RCC 7860 (cell line): ENCODE results near the gene NSF.
"Not testable (repeated sequence)": the region's sequence is repeated elsewhere in the genome, so short reads cannot be mapped to it uniquely, and the experiment has no call there.

Experiments
- DNase-seq: peaks from one replicate; pipeline ENCODE4 v3.0.0-alpha.2; 2015; ENCODE audit warnings: low spot score
- FAIRE-seq: peaks from 2 replicates; lab custom pipeline; 2012; peaks lifted over from hg19 to GRCh38; lab: Jason Lieb, UNC

NSF gene

DNA sequence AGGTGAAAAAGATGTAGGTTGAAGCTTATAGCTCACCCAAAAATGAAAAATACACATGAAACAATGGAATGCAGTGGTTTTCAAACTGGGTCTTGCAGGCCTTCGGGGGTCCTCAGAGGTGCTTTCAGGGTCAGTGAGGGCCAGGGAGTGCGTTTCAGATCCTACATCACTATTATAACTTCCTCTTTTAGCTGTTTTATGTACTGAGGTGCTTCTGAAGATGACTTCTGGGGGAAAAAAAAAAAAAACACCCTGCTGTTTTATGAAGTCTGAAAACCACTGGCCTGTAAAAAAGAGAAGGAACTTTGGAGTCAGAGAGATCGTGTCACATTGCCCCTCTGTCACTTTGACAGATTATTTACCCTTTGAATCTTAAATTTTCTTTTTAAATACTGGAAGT lies 102.8 kb downstream of the NSF start:
- not testable (repeated sequence) for DNase-seq, FAIRE-seq

DNA sequence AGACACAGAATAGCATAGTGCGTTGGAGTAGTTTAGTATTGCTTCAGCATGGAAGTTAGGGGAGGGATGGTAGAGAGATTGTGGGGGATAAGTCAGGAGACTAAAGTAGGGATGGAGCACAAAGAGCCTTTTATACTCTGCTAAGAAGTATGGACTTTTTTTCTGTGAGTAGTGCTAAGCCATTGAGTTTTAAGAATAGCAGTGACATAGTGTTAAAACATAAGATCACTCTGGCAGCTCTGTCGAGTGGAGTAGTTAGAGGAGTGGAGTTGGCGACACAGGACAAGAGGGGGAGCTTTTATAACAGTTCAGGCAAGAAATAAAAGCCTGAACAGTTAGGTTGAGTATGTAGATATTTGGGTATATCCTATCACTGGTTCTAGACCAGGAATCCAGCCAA lies 106.1 kb downstream of the NSF start:
- not testable (repeated sequence) for DNase-seq, FAIRE-seq

DNA sequence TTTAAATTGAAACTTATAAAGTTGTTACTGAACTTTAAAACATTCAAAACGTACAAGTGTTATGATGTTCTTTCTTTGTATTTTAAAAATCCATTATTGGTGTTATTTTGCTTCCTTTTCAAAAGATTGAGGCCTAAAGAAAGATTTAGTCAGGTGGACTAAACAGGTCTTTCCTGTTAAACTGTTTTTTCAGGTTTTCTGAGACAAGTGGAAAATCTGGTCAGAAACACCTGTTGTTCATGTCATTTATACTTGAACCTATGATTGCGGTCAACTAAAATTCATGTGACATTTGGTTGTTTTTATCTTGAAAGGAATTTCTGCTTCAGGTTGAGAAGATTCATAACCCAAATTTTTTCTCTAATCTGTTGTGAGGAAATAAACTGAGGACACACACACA lies 108.5 kb downstream of the NSF start:
- DNase-seq, FAIRE-seq: not testable (repeated sequence)

DNA sequence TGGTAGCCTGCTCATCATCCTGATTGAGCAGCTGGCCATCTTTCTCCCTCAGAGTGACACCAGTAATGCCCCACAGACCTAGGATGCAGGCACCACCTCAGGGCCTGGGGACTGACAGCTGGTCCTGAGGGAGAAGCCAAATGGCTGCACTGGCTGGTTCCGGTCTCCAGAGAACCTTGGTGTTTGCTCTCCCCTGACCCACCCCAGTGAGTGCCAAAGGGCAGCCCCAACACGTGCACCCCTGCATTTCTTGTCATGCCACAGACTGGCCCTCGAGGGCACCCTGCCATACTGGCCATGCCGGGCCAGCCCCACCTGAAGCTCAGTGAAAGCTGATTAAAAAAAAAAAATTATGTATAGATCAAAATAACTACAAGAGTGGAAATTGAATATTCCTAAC lies 127.5 kb downstream of the NSF start:
- DNase-seq (no peak), FAIRE-seq (no peak)

DNA sequence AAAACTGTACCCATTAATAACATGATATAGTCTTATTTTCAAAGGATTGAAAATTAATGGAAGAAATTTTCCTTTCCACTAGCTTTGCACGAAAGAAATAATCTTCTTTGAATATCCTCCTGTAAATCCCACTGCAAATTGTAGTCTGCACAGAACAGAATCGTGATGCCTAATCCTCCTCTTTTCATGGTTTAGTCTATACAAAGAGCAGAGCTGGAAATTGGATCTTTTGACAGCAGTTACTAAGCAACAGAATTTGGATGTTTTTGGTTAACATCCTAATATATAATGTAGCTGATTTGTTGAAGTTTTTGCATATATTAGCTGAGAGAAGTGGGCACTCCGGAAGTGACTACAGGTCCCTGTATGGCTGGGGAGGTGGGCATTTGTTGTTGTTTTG lies 129.4 kb downstream of the NSF start:
- no peak for DNase-seq
- no peak for FAIRE-seq

DNA sequence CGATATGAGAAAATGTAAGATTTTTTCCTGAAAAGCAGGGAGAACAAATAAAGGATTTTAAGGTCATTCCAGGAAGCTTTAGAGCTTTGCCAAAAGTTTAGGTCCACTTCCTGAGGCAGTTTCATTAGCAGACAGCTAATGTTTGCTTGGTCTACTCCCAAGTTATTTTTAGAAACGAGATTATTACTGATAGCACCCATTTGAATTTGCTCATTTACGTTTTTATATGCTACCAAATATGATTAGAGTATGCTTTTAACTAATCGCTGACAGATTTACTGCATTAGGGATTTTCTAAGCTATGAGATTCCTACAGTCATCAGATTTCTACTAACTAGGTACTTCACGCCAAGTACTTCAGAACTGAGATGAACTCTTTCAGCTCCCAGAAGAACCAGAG lies 129.9 kb downstream of the NSF start:
- no peak for FAIRE-seq
- no peak for DNase-seq

DNA sequence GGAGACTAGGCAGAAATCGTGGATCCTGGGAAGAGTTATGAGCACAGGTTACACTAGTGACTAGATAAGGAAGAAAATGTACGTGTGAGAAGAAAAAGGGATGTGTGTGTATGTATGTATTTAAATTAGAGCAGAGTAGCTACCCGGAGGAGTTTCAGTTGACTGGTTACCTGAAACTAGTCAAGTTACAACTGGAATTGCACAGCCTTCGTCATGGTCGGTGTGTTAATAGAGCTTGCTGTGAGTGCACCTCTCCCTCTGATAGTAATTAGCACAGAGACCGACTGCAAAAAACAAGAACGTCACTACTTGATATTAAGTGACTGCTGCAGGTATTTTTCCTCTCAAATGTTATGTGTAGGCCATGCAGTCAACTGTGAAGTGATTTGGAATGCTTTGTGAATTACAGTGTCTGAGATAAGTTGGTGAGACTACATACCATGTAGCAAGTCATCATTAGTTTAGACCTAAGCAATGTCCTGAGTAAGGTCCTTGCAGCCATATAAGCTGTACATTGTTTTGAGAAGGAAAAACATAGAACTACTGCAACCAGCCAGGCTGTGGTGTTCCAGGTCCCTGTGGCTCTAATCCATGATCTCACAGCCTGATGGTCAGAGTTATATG lies 132.3 kb downstream of the NSF start:
- FAIRE-seq (no peak), DNase-seq (peak; percentile 55)

DNA sequence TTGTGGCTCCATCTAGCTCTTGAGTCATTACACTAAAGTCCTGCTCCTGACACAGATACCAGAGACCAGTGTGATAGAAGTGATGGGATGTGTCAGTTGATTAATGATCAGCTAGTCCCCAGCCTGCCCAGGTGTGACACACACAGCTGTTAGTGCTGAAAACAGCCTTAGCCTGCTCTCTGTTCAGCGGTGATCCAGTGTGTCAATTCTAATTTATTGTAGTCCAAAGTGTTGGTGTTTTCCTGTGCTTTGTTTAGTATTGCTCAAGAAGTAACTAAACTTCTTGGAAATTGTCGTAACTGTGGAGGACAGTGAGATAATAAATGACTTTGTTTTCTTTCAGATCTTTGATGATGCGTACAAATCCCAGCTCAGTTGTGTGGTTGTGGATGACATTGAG lies 135.7 kb downstream of the NSF start:
- peak; percentile 65 for DNase-seq
- FAIRE-seq, result peak; percentile 82

DNA sequence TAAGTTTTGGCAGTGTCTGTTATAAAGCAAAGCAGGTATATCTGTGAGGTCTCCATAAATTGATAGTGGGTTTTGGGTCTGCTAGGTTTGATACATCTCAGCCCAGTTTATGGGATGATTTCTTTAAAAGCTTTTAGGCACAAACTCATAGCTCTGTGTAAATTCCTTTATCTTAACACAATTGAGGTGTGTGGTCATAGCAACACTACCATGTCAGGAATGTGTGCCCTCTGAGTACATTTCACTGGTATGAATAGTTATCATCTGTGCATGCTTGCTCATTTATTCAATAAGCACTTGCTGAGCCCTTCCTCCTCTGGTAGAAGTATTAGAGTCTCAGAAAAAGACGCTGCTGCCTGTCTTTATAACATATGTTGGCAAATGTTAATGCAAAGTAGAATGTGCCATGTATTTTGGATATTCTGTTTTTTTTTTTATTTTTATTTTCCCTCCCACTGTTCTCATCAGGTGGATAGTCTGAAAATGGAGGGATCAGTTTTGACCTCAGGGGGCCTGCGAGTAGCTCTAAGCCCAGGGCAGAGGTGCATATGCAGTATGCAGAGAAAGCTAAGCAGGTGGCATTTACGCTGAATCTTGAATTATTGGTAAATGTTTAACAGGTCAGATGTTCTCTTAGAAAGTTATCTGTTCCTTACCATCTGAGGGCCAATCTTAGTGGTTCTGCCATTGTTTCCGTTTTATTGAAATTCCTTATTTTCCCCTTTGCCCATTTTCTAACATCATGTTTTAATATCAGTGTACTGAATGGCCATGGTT lies 137.3 kb downstream of the NSF start:
- peak; percentile 61 for FAIRE-seq
- peak; percentile 73 for DNase-seq

DNA sequence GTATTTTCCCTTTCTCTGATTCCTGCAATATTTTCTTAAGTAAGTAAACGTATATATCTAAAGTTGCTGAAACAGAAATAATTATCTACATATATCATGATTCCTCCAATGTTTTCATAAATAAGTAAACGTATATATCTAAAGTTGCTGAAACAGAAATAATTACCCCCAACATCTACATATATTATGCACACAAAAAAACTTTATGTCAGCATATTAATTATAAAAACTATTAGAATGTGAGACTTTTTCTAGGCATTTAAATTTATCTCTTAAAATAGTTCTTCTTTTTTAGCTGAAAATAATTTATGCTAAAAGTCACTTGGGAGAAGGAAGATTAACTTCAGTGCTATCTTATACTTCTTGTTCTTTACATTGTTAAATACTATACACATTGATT lies 139.6 kb downstream of the NSF start:
- no peak for FAIRE-seq
- no peak for DNase-seq

DNA sequence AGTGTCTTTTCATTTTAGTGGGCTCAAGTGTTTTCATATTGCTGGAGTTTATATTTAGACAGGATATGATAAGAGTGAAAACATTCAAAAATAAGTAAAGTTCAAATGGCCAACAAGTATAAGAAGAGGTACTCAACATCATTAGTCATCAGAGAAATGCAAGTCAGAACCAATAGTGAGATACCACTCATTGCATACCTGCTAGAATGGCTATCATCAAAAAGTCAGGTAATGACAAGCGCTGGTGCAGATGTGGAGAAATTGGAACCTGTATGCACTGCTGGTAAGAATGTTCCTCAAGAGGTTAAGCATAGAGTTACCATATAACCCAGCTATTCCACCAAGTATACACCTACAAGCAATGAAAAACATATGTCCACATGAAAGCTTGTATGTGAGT lies 140.2 kb downstream of the NSF start:
- FAIRE-seq, result no peak

DNA sequence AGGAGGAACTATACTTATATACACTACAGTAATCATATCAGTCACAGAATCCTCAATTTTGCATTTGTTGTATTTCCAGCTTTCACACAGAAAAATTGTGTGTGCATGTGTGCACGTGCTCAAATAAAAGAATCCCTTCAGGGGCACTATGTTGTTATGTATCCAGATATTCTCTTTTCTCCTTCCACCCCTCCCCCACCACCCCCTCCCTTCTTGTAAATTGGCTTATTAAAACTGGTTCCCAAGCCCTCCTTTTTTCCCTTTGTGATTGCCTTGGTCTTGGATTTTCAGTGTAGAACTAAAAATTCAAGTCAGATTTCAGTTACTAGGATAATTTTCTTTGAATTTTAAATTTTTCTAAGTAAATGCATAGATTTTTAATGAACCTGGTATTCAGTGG lies 141.7 kb downstream of the NSF start:
- DNase-seq (no peak), FAIRE-seq (no peak)

More for the DNA sequence above, 140.2 kb downstream of the NSF start:
- no peak for DNase-seq

DNA sequence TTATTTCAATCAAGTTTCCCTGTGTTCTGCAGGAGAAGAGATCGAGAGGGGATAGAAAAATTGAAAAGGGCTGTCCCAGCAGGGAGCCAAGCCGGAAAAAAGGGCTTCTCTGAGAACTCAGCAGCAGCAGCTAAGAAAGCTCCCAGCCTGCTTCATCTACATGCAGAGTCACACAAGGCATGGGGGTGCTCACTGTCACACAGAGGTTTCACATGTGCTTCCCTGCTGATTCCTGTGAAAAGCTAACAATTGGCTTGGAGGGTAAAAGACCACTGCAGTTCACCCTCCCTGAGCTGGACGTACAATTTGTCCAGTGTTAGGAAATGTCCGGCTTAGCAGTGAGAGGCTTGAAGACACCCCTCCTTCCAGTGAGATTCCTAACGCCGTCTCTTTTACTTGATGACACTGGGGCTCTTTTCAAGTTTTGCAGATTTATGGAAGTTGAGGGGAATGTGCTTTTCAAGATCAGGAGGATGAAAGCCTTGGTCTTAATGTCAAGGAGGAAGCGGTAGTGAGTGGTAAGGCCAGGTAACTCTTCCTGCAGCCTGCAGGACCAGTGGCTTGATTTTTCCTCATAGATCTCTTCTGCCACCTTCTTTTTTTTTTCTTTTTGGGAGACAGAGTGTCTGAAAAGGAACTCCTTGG lies 142.4 kb downstream of the NSF start:
- FAIRE-seq, result no peak

DNA sequence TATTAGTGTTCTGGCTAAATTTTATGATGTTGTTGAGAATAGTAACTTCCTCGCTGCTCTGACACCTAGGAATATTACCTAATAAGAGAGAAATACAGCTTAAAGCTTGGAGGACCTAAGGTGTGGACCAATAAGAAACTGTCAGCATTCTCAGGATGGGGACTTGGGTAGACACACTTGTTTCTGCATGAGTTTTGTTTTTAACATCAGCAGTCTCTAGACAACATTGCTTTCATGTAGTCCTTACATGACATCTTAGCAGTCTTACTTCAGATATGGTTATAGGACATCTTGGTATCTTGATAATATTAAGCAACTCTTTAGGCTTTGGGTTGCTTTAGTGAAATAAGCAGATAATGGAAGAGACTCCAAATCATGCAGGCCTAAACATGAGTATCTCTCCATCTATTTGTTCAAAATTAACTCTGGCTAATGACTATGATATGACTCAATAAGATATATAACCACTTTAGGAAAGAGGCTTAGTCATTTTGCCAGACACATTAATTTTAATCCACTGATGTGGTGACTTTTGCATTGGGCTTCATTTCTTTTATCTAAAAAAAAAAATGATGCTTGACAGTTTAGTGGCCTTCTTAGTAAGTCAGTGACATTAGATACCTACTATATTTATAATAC lies 143.5 kb downstream of the NSF start:
- peak; percentile 92 for FAIRE-seq
- peak; percentile 44 for DNase-seq

More for the DNA sequence above, 142.4 kb downstream of the NSF start:
- DNase-seq, result no peak

DNA sequence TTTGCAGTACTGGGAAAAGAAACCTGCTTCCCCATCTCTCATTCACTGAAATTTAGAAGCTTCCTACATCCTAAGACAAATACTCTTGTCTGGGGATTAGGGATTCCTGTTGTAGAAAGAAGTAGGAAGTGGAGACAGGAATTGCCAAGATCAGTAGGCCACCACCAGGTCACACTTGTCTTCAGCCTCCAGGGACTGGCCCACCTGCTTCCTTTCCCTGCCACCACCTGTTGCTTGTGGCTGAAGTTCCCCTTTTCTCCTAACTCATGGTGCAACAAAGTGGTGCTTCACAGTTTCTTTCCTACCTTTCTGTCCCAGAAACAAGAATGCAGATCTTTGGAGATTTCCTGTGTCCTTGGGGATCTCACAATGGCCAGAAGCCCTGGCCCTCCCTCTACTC lies 145.6 kb downstream of the NSF start:
- no peak for FAIRE-seq
- no peak for DNase-seq

DNA sequence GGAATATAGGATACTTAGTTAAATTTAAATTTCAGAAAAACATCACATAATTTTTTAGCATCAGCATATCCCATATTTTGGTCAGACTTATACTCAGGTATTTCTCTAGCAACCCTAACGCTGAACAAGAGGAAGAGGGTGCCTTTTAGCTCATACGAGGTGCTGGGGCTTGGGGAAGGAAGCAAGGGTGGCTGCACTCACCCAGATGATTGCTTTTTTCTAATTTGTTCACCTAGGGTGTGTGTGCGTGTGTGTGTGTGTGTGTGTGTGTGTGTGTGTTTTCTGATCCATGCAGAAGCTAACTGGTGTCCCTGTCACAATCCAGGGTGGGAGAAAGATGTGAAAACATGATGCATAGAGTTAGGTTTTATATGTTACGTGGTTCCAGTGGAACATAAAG lies 146.9 kb downstream of the NSF start:
- DNase-seq (no peak), FAIRE-seq (no peak)

DNA sequence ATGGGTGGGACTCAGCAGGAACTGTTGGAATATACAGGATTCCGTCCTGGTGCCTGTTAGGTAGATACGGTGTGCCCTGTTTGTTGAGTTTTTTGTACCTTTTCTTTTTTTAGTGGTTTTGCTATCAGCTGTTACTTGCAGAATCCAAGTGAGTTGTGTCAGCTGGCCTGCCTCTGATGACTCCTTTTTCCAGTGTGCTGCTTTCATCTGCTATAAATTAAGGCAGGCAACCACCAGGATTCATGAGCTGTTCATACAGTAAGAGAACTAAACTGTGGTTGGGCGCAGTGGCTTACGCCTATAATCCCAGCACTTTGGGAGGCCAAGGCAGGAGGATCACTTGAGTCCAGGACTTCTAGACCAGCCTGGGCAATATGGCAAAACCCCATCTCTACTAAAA lies 148.1 kb downstream of the NSF start:
- DNase-seq (no peak), FAIRE-seq (no peak)

DNA sequence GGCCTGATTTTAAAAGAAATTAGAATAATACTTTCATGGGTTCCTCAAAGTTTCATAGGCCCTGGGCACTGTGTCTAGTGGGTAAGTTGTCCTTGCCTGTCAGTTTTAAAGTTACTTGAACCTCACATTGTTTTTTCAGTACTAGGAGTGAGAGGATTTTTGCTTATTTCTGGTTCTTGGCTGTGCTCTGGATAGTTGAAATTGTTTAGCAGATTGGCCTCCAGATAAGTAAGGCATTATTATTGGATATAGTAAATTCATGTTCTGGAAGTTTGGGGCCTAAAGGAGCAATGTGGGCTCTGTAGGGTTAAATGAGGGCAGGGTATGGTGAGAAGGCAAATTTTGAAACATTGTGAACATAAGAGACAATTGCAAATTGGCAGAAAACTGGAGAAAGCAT lies 149.5 kb downstream of the NSF start:
- no peak for FAIRE-seq
- no peak for DNase-seq

DNA sequence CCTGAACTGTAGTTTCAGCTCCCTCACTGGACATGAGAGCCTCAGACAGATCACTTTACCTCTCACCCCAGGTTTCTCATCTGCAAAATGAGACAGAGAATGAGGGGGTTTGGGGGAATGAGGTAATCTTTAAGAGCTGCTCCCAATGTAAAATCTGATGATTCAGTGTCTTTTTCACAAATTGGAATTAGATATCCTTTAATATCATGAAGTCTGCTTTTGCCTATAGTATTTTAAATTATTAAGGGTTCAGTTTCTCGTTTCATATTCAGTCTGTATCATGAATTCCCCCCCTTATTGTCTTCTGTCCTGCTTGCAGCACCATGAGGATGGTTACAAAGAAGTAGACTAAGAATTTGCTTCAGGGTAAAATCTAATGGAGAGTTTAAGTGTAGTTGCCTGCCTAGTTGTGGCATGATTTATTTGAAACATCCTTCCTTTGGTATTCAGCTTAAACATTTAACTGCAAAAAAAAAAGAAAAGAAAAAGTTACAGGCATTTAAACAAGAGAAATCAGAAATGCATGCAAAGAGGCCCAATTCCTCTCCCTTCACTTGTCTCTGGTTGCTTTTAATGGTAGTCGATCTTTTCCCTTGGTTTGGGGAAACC lies 150.8 kb downstream of the NSF start:
- no peak for FAIRE-seq
- no peak for DNase-seq

DNA sequence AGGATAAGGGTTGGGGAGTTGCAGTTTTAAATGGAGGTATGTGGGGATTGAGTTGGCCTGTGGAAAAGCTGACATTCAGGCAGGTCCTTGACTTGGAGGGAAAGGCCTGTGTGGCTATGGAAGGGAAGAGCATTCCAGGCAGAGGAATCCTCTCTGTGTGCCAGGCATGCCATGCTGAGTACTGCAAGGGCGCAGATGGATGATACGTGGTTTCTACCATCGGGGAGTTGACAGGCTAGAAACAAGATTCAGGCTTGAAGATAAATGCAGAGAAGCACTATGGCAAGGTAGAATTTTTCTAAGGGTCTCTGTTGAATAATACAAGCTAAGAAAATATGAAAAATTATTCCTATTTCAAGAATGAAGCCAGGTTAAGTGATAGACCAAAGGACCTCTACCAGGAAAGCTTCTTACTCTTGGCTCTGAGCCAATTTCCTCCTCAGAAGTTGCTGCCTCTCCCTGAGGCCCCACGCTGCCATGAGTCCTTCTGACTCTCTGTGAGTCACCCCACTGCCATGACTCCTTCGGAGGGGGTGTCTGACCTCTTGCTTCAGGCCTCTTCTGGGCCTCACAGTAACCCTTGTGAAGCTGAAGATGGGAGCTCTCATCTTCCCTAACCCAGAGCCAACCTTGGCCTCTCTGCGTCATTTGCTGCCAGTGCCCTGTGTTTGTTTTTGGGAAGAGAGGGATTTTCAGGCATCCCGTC lies 152.2 kb downstream of the NSF start:
- peak; percentile 87 for FAIRE-seq

DNA sequence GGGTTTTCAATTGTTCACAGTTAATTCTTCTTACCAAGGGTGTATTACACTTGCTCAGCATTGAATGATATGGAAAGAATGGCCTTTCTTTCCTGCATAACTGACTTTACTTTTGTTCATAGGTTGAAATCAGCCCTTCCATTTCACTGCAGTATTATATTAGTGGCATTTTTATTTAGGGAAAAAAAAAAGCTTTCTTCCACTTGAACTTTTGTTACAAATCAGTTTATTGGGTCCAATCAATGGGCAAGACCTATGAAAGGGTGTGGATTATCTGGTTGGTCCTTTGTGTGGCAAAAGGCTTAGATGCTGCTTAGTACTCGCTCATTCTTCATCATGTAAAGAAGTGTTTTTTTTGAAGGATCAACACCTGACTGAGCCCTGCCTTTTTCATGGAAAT lies 154.0 kb downstream of the NSF start:
- no peak for FAIRE-seq
- DNase-seq, result no peak

More for the DNA sequence above, 152.2 kb downstream of the NSF start:
- peak; percentile 92 for DNase-seq
